ENCODE measurements around the gene SPAG16. TPM values are rescaled to one million over a fixed set of nuclear protein-coding genes. Genes with fewer than 3 reads are reported as not detected.
A peak's percentile ranks its signal among the peaks of the same experiment; 100 is the strongest.

The SPAG16 gene
- polyA plus RNA-seq, 2 of the 4 experiments (the other 2 are of a cell fraction): 19.1 to 27.6 TPM

DNA sequence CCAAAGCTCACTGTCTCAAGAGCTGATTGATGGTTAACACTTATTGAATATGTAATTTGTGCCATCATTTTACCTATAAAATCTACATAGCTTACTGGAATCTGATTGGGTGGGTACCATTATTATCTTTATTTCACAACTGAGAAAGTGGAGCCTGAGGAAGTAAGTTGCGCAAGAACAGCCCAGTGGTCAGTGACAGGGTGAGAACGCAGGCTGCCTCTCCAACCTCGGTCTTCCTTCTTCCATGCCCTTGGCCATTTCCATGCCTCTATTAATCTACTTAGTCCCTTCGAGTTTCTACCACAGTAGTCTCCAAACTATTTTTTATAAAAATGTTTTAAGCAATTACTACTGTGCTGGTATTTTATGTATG is 735.7 kb downstream of the SPAG16 start:
- POLR2A ChIA-PET: no interaction called here
- Histone ChIP-seq H3K4me2 (peak overlapping the region; percentile 61), H3K9me3 (0 out of 3 replicates have a peak, but pooled peaks cover 3% of the 10 kb centered on the region), H3K4me1 (peaks cover 18% of the 10 kb centered on the region), H3K27ac (peak overlapping the region; percentile 65 to 67), H3K4me3 (no peak overlapping the region)
- TF ChIP-seq BHLHE40 (IDR thresholded peaks at IDR 0.05; ENCODE audit: low read depth, low read length) (no peak), RCOR1 (IDR thresholded peaks at IDR 0.05; ENCODE audit: low read depth, low read length) (no peak), NPAS2 (CRISPR knock-in tag; IDR thresholded peaks at IDR 0.05; ENCODE audit: borderline replicate concordance) (no peak), JUN (IDR thresholded peaks at IDR 0.05) (no peak), CHD4 (IDR thresholded peaks at IDR 0.05; ENCODE audit: borderline replicate concordance) (no peak), HOXB13 (CRISPR knock-in tag; IDR thresholded peaks at IDR 0.05; ENCODE audit: low read depth) (no peak), CEBPB (IDR thresholded peaks at IDR 0.05) (peak; percentile 60 to 89; a peak in 3 of 4 replicates), MAFK (IDR thresholded peaks at IDR 0.05; ENCODE audit: partially characterized antibody) (no peak)
- TF ChIP-seq, protein P1, sequence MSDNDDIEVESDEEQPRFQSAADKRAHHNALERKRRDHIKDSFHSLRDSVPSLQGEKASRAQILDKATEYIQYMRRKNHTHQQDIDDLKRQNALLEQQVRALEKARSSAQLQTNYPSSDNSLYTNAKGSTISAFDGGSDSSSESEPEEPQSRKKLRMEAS (IDR thresholded peaks at IDR 0.05): no peak
- FAIRE-seq (no peak), ATAC-seq (no peak), DNase-seq (ENCODE audit: low read depth in 1 of 2, low spot score in 1 of 2) (no peak)
- WGBS (ENCODE audit: missing lambda C conversion rate): 57% methylated on average over 4 of the region's 4 CpGs
- CTCF ChIA-PET: no interaction called here

DNA sequence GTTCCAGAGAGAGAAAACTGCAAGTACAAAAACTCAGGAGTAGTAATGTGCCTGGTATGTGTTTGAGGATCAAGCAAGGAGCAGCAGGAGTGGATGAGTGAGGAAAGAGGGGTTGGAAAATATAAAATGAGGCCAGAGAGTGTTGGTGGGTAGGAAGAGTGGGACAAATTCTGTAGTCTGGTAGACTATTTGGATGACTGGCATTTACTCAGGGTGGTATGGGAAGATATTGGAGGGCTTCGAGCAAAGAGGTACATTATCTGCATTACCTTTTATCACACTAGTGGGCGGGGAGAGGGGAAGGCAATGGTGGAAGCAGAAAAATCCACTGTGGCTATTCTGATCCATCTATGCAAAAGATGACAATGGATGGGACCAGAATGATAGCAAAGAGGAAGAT is 744.9 kb downstream of the SPAG16 start:
- TF ChIP-seq NPAS2 (CRISPR knock-in tag; IDR thresholded peaks at IDR 0.05; ENCODE audit: borderline replicate concordance) (no peak), HOXB5 (CRISPR knock-in tag; IDR thresholded peaks at IDR 0.05) (no peak), NFE2L2 (conservative IDR thresholded peaks at IDR 0.05; ENCODE audit: low read length) (peak; percentile 75), JUN (IDR thresholded peaks at IDR 0.05) (no peak), PHF8 (IDR thresholded peaks at IDR 0.05; ENCODE audit: borderline replicate concordance, low read depth) (no peak), ESRRA (IDR thresholded peaks at IDR 0.05; ENCODE audit: borderline replicate concordance, low read length) (no peak), POLR2AphosphoS2 (conservative IDR thresholded peaks at IDR 0.05; ENCODE audit: low read length) (no peak)
- TF ChIP-seq, protein P2, sequence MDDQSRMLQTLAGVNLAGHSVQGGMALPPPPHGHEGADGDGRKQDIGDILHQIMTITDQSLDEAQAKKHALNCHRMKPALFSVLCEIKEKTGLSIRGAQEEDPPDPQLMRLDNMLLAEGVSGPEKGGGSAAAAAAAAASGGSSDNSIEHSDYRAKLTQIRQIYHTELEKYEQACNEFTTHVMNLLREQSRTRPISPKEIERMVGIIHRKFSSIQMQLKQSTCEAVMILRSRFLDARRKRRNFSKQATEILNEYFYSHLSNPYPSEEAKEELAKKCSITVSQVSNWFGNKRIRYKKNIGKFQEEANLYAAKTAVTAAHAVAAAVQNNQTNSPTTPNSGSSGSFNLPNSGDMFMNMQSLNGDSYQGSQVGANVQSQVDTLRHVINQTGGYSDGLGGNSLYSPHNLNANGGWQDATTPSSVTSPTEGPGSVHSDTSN (IDR thresholded peaks at IDR 0.05): no peak
- H3K4me3 ChIP-seq: no peak overlapping the region
- H3K4me2 ChIP-seq: no peak overlapping the region
- no peak overlapping the region for H3K27ac ChIP-seq
- WGBS (ENCODE audit: missing lambda C conversion rate): 46% methylated on average over 2 of the region's 2 CpGs
- POLR2A ChIA-PET: no interaction called here
- H3K9me3 ChIP-seq: no peaks in the 10 kb centered on the region
- no peaks in the 10 kb centered on the region for H3K4me1 ChIP-seq
- ATAC-seq (no peak), FAIRE-seq (no peak), DNase-seq (ENCODE audit: low read depth in 1 of 2, low spot score in 1 of 2) (no peak)
- CTCF ChIA-PET: interaction anchor here (0.6 kb wide), 1 partner anchor 574 kb away, joined by 3 read pairs; no protein-coding TSS in a partner anchor

DNA sequence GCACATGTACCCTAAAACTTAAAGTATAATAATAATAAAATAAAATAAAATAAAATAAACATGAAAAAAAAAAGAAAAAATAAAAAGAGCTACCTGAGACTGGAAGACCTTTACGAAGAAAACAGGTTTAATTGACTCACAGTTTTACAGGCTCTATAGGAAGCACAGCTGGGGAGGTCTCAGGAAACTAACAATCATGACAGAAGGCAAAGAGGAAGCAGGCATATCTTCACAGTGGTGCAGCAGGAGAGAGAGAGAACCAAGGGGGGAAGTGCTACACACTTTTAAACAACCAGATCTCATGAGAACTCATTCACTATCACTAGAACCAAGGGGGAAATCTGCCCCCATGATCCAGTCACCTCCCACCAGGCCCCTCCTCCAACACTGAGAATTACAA is 747.3 kb downstream of the SPAG16 start:
- no peak overlapping the region for H3K4me3 ChIP-seq
- TF ChIP-seq MAFK (IDR thresholded peaks at IDR 0.05; ENCODE audit: partially characterized antibody) (no peak), RNF2 (IDR thresholded peaks at IDR 0.05; ENCODE audit: borderline replicate concordance, low read depth) (no peak), RCOR1 (IDR thresholded peaks at IDR 0.05; ENCODE audit: low read depth, low read length) (no peak), RFX5 (IDR thresholded peaks at IDR 0.05) (no peak), NPAS2 (CRISPR knock-in tag; IDR thresholded peaks at IDR 0.05; ENCODE audit: borderline replicate concordance) (no peak), FOXS1 (CRISPR knock-in tag; IDR thresholded peaks at IDR 0.05) (no peak), POLR2A (IDR thresholded peaks at IDR 0.05; ENCODE audit: low read length) (no peak), EHMT2 (IDR thresholded peaks at IDR 0.05; ENCODE audit: low read depth) (no peak), ZC3H11A (IDR thresholded peaks at IDR 0.05) (no peak), TFCP2L1 (CRISPR knock-in tag; IDR thresholded peaks at IDR 0.05) (no peak), SREBF2 (IDR thresholded peaks at IDR 0.05) (no peak), KDM5A (IDR thresholded peaks at IDR 0.05) (no peak), CBX8 (IDR thresholded peaks at IDR 0.05) (no peak), CEBPB (IDR thresholded peaks at IDR 0.05) (no peak), SMC3 (IDR thresholded peaks at IDR 0.05) (no peak)
- TF ChIP-seq, protein P1 (IDR thresholded peaks at IDR 0.05): no peak
- TF ChIP-seq, protein P3, sequence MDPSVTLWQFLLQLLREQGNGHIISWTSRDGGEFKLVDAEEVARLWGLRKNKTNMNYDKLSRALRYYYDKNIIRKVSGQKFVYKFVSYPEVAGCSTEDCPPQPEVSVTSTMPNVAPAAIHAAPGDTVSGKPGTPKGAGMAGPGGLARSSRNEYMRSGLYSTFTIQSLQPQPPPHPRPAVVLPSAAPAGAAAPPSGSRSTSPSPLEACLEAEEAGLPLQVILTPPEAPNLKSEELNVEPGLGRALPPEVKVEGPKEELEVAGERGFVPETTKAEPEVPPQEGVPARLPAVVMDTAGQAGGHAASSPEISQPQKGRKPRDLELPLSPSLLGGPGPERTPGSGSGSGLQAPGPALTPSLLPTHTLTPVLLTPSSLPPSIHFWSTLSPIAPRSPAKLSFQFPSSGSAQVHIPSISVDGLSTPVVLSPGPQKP (IDR thresholded peaks at IDR 0.05; ENCODE audit: low read depth, low read length): no peak
- TF ChIP-seq, protein P4, sequence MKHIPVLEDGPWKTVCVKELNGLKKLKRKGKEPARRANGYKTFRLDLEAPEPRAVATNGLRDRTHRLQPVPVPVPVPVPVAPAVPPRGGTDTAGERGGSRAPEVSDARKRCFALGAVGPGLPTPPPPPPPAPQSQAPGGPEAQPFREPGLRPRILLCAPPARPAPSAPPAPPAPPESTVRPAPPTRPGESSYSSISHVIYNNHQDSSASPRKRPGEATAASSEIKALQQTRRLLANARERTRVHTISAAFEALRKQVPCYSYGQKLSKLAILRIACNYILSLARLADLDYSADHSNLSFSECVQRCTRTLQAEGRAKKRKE (CRISPR knock-in tag; IDR thresholded peaks at IDR 0.05; ENCODE audit: low read depth): no peak
- TF ChIP-seq, protein P5, sequence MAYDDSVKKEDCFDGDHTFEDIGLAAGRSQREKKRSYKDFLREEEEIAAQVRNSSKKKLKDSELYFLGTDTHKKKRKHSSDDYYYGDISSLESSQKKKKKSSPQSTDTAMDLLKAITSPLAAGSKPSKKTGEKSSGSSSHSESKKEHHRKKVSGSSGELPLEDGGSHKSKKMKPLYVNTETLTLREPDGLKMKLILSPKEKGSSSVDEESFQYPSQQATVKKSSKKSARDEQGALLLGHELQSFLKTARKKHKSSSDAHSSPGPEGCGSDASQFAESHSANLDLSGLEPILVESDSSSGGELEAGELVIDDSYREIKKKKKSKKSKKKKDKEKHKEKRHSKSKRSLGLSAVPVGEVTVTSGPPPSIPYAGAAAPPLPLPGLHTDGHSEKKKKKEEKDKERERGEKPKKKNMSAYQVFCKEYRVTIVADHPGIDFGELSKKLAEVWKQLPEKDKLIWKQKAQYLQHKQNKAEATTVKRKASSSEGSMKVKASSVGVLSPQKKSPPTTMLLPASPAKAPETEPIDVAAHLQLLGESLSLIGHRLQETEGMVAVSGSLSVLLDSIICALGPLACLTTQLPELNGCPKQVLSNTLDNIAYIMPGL (CRISPR knock-in tag; IDR thresholded peaks at IDR 0.05; ENCODE audit: borderline replicate concordance): no peak
- TF ChIP-seq, protein P6, sequence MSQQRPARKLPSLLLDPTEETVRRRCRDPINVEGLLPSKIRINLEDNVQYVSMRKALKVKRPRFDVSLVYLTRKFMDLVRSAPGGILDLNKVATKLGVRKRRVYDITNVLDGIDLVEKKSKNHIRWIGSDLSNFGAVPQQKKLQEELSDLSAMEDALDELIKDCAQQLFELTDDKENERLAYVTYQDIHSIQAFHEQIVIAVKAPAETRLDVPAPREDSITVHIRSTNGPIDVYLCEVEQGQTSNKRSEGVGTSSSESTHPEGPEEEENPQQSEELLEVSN (IDR thresholded peaks at IDR 0.05; ENCODE audit: borderline replicate concordance, low read depth): no peak
- no peak overlapping the region for H3K27ac ChIP-seq
- POLR2A ChIA-PET: no interaction called here
- 29% methylated on average over 1 of the region's 1 CpG for WGBS (ENCODE audit: missing lambda C conversion rate)
- FAIRE-seq (no peak), ATAC-seq (no peak), DNase-seq (ENCODE audit: low read depth in 1 of 2, low spot score in 1 of 2) (no peak)
- H3K4me2 ChIP-seq: no peak overlapping the region
- no peaks in the 10 kb centered on the region for H3K4me1 ChIP-seq
- CTCF ChIA-PET: no interaction called here
- no peaks in the 10 kb centered on the region for H3K9me3 ChIP-seq

Data from A549 (cell line).